Measurements from ENCODE around the gene TAB2. TPM values are rescaled to one million over a fixed set of nuclear protein-coding genes. Genes with fewer than 3 reads are reported as not detected.

TAB2 gene
- total RNA-seq, 1 experiment from 2014 or later = 56.7 TPM

- Histone ChIP-seq H3K9me3 (ENCODE audit: control insufficient read depth in 1 of 2, insufficient read depth in 1 of 2, low read depth in 1 of 2, low read length in 2 of 2) (no peaks in the 10 kb centered on the region), H3K79me2 (ENCODE audit: insufficient read depth, low read length) (no peaks in the 10 kb centered on the region), H3K27me3 (ENCODE audit: insufficient read depth, low read length) (no peaks in the 10 kb centered on the region), H3K4me1 (ENCODE audit: control insufficient read depth in 1 of 2, insufficient read depth in 2 of 2, low read length in 2 of 2) (peaks cover 0 to 7% of the 10 kb centered on the region in 2 experiments; a peak in 2 of 4 replicates), H3K4me2 (ENCODE audit: low read length) (peak overlapping the region; percentile 26; the same call in 1 of the 2 replicates), H4K20me1 (ENCODE audit: insufficient read depth) (no peaks in the 10 kb centered on the region), H3K4me3 (replicated peaks in 1 of 2; ENCODE audit: low read depth in 1 of 2, low read length in 2 of 2) (no peak overlapping the region), H3K36me3 (ENCODE audit: control insufficient read depth in 1 of 2, insufficient read depth in 2 of 2, low read length in 2 of 2) (no peaks in the 10 kb centered on the region), H3K9me2 (ENCODE audit: insufficient read depth) (no peaks in the 10 kb centered on the region), H3K27ac (ENCODE audit: low read depth, low read length) (no peak overlapping the region), H2AFZ (ENCODE audit: low read depth, low read length, poor library complexity, severe bottlenecking) (peak overlapping the region; percentile 94), H3K9ac (ENCODE audit: low read length) (no peak overlapping the region)
- peak; percentile 85 to 95 (median 93) for TF ChIP-seq CTCF (IDR thresholded peaks at IDR 0.05 in 2 of 3, conservative IDR thresholded peaks at IDR 0.05 in 1 of 3; ENCODE audit: borderline replicate concordance in 1 of 3, insufficient read depth in 1 of 3, low read depth in 2 of 3, low read length in 2 of 3)
- TF ChIP-seq RAD21 (IDR thresholded peaks at IDR 0.05; ENCODE audit: low read depth) = peak; percentile 100
- peak; percentile 34 for TF ChIP-seq YY1 (IDR thresholded peaks at IDR 0.05; ENCODE audit: extremely low read depth, insufficient replicate concordance, low read depth, low read length)
- no peak for TF ChIP-seq SP1 (IDR thresholded peaks at IDR 0.05; ENCODE audit: low read depth)
- no peak for TF ChIP-seq POLR2A (IDR thresholded peaks at IDR 0.05; ENCODE audit: borderline replicate concordance, extremely low read depth, insufficient read depth, insufficient read length)
- TF ChIP-seq POLR2AphosphoS5 (IDR thresholded peaks at IDR 0.05; ENCODE audit: low read depth, low read length) = no peak
- ChIA-PET RAD21 (ENCODE audit: low non-redundant PET in 1 of 2, low total read pairs in 2 of 2, uncharacterized antibody in 2 of 2, unreplicated experiment in 2 of 2) (interaction anchor here (0.6 to 1.8 kb wide), 10 partner anchors 242 to 854 kb away, joined by 3 to 25 read pairs (median 4); no protein-coding TSS in a partner anchor), POLR2A (interaction anchor here (1.1 to 1.4 kb wide), 3 partner anchors 11 to 854 kb away, joined by 3 read pairs; no protein-coding TSS in a partner anchor), CTCF (interaction anchor here (0.6 to 1.8 kb wide), 22 partner anchors 10 to 854 kb away, joined by 3 to 46 read pairs (median 5); no protein-coding TSS in a partner anchor)
- DNase-seq (ENCODE audit: low read depth, low spot score) = peak; percentile 76
- intact Hi-C loops (cut with micrococcal nuclease) = loop anchor here (1.0 to 5.0 kb wide), 5 partner anchors 85 to 873 kb away; no protein-coding TSS in a partner anchor
- peak; percentile 99 for ATAC-seq
- BruUV-seq (replicated peaks) = no TSS peak
These were observed 114.6 kb downstream of the TAB2 start for GRCh38 chr6:149431905-149432775.

All from HCT116 (cell line).